ENCODE data around the gene RPS6KB2. TPM values are rescaled to one million over a fixed set of nuclear protein-coding genes. Genes with fewer than 3 reads are reported as not detected.

Gene RPS6KB2
- total and polyA plus RNA-seq, 2 experiments from 2014 or later = 29.5 to 41.3 TPM

GRCh38 chr11:67468759-67469507 lies 40.6 kb downstream of the RPS6KB2 start, which contains the start of gene TMEM134:
Gene TMEM134, minus strand, starts transcription at chr11:67469251. Its CDS starts 59 bp downstream, at chr11:67469192.
- Histone ChIP-seq H4K20me1 (replicated peaks; ENCODE audit: insufficient read depth) (no peaks in the 10 kb centered on the region), H3K4me1 (ENCODE audit: insufficient read depth) (peaks cover 13% of the 10 kb centered on the region; the same call in 1 of the 2 replicates), H3K4me3 (peak within 1 kb of the TSS; percentile 92), H3K79me2 (replicated peaks; ENCODE audit: insufficient read depth) (peaks cover 9% of the 10 kb centered on the region; the same call in 1 of the 2 replicates), H3F3A (replicated peaks; ENCODE audit: low read depth) (no peaks in the 10 kb centered on the region), H3K27ac (ENCODE audit: low read depth) (no peak within 1 kb of the TSS; the same call in 1 of the 2 replicates), H3K27me3 (ENCODE audit: insufficient read depth) (no peaks in the 10 kb centered on the region), H3K36me3 (ENCODE audit: insufficient read depth) (no peaks in the 10 kb centered on the region), H3K4me2 (peak within 1 kb of the TSS; percentile 93), H3K9me2 (ENCODE audit: insufficient read depth) (no peaks in the 10 kb centered on the region), H2AFZ (peak within 1 kb of the TSS; percentile 99)
- Mint-ChIP-seq H3K27ac (peak within 1 kb of the TSS; percentile 93), H3K9me3 (no peaks in the 10 kb centered on the region), H3K27me3 (ENCODE audit: insufficient read depth, low read depth, poor library complexity) (peaks cover 20% of the 10 kb centered on the region), H3K36me3 (ENCODE audit: low read depth) (no peaks in the 10 kb centered on the region; the same call in 2 of the 3 replicates), H3K4me3 (peak within 1 kb of the TSS; percentile 88), H3K4me1 (peaks cover 15% of the 10 kb centered on the region)
- ATAC-seq (peak; percentile 74), DNase-seq (ENCODE audit: low spot score) (peak; percentile 95)
- TF ChIP-seq REST (IDR thresholded peaks at IDR 0.05; ENCODE audit: unreplicated experiment) = no peak
- TF ChIP-seq POLR2AphosphoS5 (IDR thresholded peaks at IDR 0.05; ENCODE audit: low read depth) = peak; percentile 80
- TF ChIP-seq ZNF331 (CRISPR knock-in tag; IDR thresholded peaks at IDR 0.05; ENCODE audit: low read depth) = no peak
- peak in 1 of 2 experiments; percentile 62; a peak in 3 of 4 replicates for TF ChIP-seq CTCF (conservative IDR thresholded peaks at IDR 0.05; ENCODE audit: low read depth in 2 of 2)
- no peak for TF ChIP-seq ZNF114 (CRISPR knock-in tag; IDR thresholded peaks at IDR 0.05)
- TF ChIP-seq CREB1 (CRISPR knock-in tag; IDR thresholded peaks at IDR 0.05; ENCODE audit: low read depth) = peak; percentile 83

- Histone ChIP-seq H3K36me3 (ENCODE audit: insufficient read depth) (no peaks in the 10 kb centered on the region), H3K4me3 (peak overlapping the region; percentile 92), H3K9me2 (ENCODE audit: insufficient read depth) (no peaks in the 10 kb centered on the region), H3K4me2 (peak overlapping the region; percentile 81), H3F3A (replicated peaks; ENCODE audit: low read depth) (no peaks in the 10 kb centered on the region), H3K4me1 (ENCODE audit: insufficient read depth) (peaks cover 9% of the 10 kb centered on the region; the same call in 1 of the 2 replicates), H3K27me3 (ENCODE audit: insufficient read depth) (no peaks in the 10 kb centered on the region), H2AFZ (peak overlapping the region; percentile 99), H3K79me2 (replicated peaks; ENCODE audit: insufficient read depth) (peaks cover 9% of the 10 kb centered on the region; the same call in 1 of the 2 replicates), H3K27ac (ENCODE audit: low read depth) (no peak overlapping the region; the same call in 1 of the 2 replicates), H4K20me1 (replicated peaks; ENCODE audit: insufficient read depth) (no peaks in the 10 kb centered on the region)
- Mint-ChIP-seq H3K9me3 (no peaks in the 10 kb centered on the region), H3K36me3 (ENCODE audit: low read depth) (no peaks in the 10 kb centered on the region; the same call in 2 of the 3 replicates), H3K4me1 (peaks cover 10% of the 10 kb centered on the region), H3K27me3 (ENCODE audit: insufficient read depth, low read depth, poor library complexity) (peaks cover 17% of the 10 kb centered on the region), H3K27ac (no peak overlapping the region), H3K4me3 (peak overlapping the region; percentile 70)
- no peak for DNase-seq (ENCODE audit: low spot score)
- ATAC-seq = no peak
- no peak for TF ChIP-seq ZNF462 (CRISPR knock-in tag; IDR thresholded peaks at IDR 0.05)
- TF ChIP-seq STAT1 (IDR thresholded peaks at IDR 0.05; ENCODE audit: unreplicated experiment) = no peak
- no peak for TF ChIP-seq JUNB (IDR thresholded peaks at IDR 0.05; ENCODE audit: unreplicated experiment)
These were observed 41.2 kb downstream of the RPS6KB2 start for GRCh38 chr11:67469508-67469811.
